Measurements from ENCODE around the gene SH3RF2. TPM values are rescaled to one million over a fixed set of nuclear protein-coding genes. Genes with fewer than 3 reads are reported as not detected.

Gene SH3RF2
- total RNA-seq, 6 donors from 2014 or later = 9.2 to 19.3 (median 14.3) TPM

DNA sequence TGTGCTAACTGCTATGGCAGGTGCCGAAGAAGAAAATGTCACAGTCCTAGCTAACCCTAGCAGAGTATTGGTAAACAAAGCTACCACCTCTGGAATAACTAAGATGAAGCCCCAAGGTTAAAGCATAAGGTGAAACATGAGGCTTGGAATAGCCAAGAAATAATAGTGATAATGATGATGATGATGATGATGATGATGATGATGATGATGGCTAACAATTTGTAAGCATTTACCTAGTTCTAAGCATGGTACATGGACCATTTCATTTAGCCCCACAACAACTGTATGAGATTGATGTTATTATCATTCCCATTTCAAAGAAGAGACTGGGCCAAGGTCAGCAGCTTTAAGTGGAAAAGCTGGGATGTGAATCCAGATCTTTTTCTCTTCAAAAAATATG lies 35.3 kb downstream of the SH3RF2 start:
- H3K27me3 ChIP-seq = no peaks in the 10 kb centered on the region
- H3K9me3 ChIP-seq = no peaks in the 10 kb centered on the region
- H3K27ac ChIP-seq = no peak overlapping the region
- ATAC-seq (ENCODE audit: low FRiP score in 2 of 2) (no peak), DNase-seq (no peak)
- peaks cover 0 to 8% (median 0%) of the 10 kb centered on the region in 4 donors for H3K4me1 ChIP-seq
- no peak for TF ChIP-seq POLR2AphosphoS5 (IDR thresholded peaks at IDR 0.05)
- TF ChIP-seq POLR2A (IDR thresholded peaks at IDR 0.05) = no peak
- TF ChIP-seq, protein P1, sequence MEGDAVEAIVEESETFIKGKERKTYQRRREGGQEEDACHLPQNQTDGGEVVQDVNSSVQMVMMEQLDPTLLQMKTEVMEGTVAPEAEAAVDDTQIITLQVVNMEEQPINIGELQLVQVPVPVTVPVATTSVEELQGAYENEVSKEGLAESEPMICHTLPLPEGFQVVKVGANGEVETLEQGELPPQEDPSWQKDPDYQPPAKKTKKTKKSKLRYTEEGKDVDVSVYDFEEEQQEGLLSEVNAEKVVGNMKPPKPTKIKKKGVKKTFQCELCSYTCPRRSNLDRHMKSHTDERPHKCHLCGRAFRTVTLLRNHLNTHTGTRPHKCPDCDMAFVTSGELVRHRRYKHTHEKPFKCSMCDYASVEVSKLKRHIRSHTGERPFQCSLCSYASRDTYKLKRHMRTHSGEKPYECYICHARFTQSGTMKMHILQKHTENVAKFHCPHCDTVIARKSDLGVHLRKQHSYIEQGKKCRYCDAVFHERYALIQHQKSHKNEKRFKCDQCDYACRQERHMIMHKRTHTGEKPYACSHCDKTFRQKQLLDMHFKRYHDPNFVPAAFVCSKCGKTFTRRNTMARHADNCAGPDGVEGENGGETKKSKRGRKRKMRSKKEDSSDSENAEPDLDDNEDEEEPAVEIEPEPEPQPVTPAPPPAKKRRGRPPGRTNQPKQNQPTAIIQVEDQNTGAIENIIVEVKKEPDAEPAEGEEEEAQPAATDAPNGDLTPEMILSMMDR (IDR thresholded peaks at IDR 0.05) = no peak
- TF ChIP-seq EP300 (IDR thresholded peaks at IDR 0.05) = no peak
- H3K36me3 ChIP-seq = no peaks in the 10 kb centered on the region
- H3K4me3 ChIP-seq = no peak overlapping the region
- WGBS, 2 donors = 100% methylated on average over 1 of the region's 1 CpG

DNA sequence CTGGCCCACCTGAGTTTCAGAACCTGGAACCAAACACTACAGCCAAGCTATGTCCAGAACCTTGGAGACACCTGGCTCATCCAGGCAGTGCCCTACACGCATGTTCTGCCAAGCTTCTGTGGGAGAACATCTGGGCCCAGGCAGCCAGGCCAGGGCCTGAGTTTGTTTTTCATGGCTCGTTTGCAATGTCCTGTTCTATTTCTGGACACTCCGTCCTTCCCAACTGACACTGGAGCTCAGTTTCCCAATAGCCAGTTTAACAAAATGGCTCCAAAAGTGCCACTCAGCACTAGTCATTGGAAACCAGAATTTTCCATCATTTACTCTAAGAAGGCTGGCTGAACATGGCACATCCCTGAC lies 38.6 kb downstream of the SH3RF2 start:
- ATAC-seq (ENCODE audit: low FRiP score in 2 of 2) (no peak), DNase-seq (no peak)
- 80 to 87% methylated on average over 3 of the region's 3 CpGs for WGBS, 2 donors

DNA sequence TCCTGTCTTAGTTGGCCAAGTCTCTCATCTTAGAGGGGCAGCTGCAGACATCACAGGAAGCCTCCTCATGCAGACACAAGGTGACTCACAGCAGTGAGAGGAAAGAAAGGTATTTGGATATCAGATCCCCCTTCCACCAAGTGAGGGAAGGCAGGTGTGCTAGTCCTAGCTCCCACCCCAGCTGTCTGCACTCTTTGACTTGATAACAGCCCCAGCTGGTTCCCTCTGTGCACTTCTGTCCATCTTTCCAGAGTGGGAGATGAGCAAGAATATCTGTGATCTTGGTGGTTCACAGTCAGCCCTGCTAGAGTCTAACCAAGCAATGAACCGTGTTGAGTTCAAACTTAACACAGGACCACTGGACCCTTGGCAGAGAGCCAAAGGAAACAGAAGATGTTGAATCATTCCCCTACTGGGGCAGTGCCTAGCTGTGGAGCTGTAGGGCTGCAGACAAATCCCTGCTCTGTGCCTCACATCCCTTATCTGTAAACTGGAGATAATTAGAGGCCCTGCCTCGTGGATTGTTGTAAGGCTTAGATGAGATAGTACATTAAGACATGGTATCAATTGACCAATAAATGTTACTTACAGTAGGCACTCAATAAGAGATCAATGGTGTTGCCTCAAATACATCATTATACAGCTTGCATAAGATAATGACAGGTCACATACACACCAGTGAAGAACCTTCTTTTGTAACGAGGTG lies 39.1 kb downstream of the SH3RF2 start:
- H3K4me3 ChIP-seq = no peak overlapping the region

More for the DNA sequence above, 38.6 kb downstream of the SH3RF2 start:
- Histone ChIP-seq H3K36me3 (no peaks in the 10 kb centered on the region), H3K27me3 (no peaks in the 10 kb centered on the region), H3K4me3 (no peak overlapping the region), H3K9me3 (no peaks in the 10 kb centered on the region), H3K27ac (no peak overlapping the region), H3K4me1 (peaks cover 0 to 13% (median 0%) of the 10 kb centered on the region in 4 donors)
- TF ChIP-seq EP300 (IDR thresholded peaks at IDR 0.05) = no peak
- TF ChIP-seq POLR2A (IDR thresholded peaks at IDR 0.05) = no peak
- no peak for TF ChIP-seq POLR2AphosphoS5 (IDR thresholded peaks at IDR 0.05)

GRCh38 chr5:145976431-145977155 lies 40.2 kb downstream of the SH3RF2 start:
- ATAC-seq (ENCODE audit: low FRiP score in 2 of 2) = peak; percentile 15 to 47
- H3K36me3 ChIP-seq = no peaks in the 10 kb centered on the region

More for the DNA sequence above, 39.1 kb downstream of the SH3RF2 start:
- ATAC-seq (ENCODE audit: low FRiP score in 2 of 2) = no peak
- 47 to 48% methylated on average over 3 of the region's 3 CpGs for WGBS, 2 donors
- Histone ChIP-seq H3K9me3 (no peaks in the 10 kb centered on the region), H3K27ac (no peak overlapping the region), H3K36me3 (no peaks in the 10 kb centered on the region), H3K27me3 (no peaks in the 10 kb centered on the region), H3K4me1 (peaks cover 0 to 13% (median 0%) of the 10 kb centered on the region in 4 donors)
- no peak for DNase-seq
- TF ChIP-seq, protein P1 (IDR thresholded peaks at IDR 0.05) = no peak
- no peak for TF ChIP-seq EP300 (IDR thresholded peaks at IDR 0.05)
- TF ChIP-seq POLR2A (IDR thresholded peaks at IDR 0.05) = no peak
- no peak for TF ChIP-seq POLR2AphosphoS5 (IDR thresholded peaks at IDR 0.05)

DNA sequence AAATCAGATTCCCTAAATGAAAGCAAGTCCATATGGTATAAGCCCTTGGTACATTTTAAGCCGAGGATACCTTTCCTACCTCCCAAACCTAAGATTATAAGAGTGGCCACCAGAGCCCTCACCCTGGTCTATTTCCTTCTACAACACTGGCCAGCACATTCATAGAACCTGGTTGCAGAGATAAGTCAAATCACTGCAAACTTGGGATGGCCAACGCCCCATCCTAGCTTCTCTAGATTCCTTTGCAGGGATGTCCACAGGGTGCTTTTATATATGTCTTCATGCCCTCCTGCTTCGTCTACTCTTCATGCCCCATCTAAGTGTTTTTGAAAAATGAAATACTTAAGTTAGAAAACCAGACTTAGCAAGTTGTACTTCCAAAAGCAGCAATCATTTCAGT lies 41.8 kb downstream of the SH3RF2 start:
- Histone ChIP-seq H3K36me3 (no peaks in the 10 kb centered on the region), H3K27ac (no peak overlapping the region), H3K9me3 (no peaks in the 10 kb centered on the region), H3K4me3 (no peak overlapping the region), H3K4me1 (peaks cover 0 to 22% (median 16%) of the 10 kb centered on the region in 4 donors), H3K27me3 (no peaks in the 10 kb centered on the region)
- ATAC-seq (ENCODE audit: low FRiP score in 2 of 2) (no peak), DNase-seq (no peak)
- TF ChIP-seq POLR2A (IDR thresholded peaks at IDR 0.05) (no peak), POLR2AphosphoS5 (IDR thresholded peaks at IDR 0.05) (no peak), EP300 (IDR thresholded peaks at IDR 0.05) (no peak)
- TF ChIP-seq, protein P1 (IDR thresholded peaks at IDR 0.05) = no peak
- WGBS, 2 donors = 82 to 88% methylated on average over 3 of the region's 3 CpGs

More at GRCh38 chr5:145976431-145977155, 40.2 kb downstream of the SH3RF2 start:
- Histone ChIP-seq H3K27me3 (no peaks in the 10 kb centered on the region), H3K4me3 (no peak overlapping the region), H3K27ac (no peak overlapping the region), H3K9me3 (no peaks in the 10 kb centered on the region), H3K4me1 (peaks cover 0 to 17% (median 5%) of the 10 kb centered on the region in 4 donors)
- TF ChIP-seq EP300 (IDR thresholded peaks at IDR 0.05) (no peak), POLR2A (IDR thresholded peaks at IDR 0.05) (no peak), POLR2AphosphoS5 (IDR thresholded peaks at IDR 0.05) (no peak)
- TF ChIP-seq, protein P1 (IDR thresholded peaks at IDR 0.05) = no peak
- WGBS, 2 donors = 61 to 68% methylated on average over 7 of the region's 7 CpGs
- peak in 1 of 2 donors; percentile 22 for DNase-seq

All from upper lobe of left lung (tissue), 6 donors.